ENCODE results near the gene TCF12. TPM values are rescaled to one million over a fixed set of nuclear protein-coding genes. Genes with fewer than 3 reads are reported as not detected.

Gene TCF12
- total and polyA plus RNA-seq, 8 donors: 7.7 to 67.4 (median 27.3) TPM

DNA sequence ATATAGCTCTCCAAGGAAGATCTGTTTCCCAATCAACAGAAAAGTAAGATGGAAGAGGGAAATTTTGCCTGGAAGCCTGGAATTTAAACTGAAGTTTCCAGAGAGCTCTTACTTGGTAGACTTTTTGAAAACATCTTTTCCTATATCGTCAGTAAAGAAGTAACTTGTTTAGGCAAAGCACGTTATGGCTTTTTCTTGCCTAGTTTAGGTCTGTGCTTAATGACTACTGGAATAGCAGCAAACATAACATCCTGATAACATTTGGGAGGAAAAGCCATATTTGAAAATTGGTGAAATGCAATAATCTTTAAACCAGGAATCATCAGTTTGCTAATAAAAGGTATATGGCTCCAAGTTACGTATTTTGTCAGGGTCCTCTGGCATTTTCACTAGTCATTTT is 297.4 kb downstream of the TCF12 start:
- 78% methylated on average over 3 of the region's 3 CpGs for WGBS, 2 donors

DNA sequence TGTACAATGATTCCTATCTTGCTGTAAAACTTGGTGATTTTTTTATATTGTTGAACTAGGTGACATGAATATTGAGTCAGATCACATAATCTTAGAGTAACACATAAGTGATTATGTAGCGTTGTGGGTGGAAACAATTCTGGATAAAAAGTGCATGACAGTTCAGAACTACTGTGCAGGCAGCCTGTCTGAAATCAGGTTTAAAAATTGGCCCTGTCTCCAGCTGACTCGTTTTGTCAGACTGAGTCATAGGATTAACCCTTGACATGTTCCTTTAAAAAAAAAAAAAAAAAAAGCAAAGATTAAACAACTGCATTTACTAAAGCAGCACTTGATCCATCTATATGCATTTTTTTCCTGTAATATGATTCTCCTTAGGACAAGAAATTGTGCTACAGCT is 297.8 kb downstream of the TCF12 start:
- no peaks in the 10 kb centered on the region for H3K9me3 ChIP-seq
- intact Hi-C loops (cut with DNase I): no loop called here
- H3K27me3 ChIP-seq: no peaks in the 10 kb centered on the region
- TF ChIP-seq, protein P1, sequence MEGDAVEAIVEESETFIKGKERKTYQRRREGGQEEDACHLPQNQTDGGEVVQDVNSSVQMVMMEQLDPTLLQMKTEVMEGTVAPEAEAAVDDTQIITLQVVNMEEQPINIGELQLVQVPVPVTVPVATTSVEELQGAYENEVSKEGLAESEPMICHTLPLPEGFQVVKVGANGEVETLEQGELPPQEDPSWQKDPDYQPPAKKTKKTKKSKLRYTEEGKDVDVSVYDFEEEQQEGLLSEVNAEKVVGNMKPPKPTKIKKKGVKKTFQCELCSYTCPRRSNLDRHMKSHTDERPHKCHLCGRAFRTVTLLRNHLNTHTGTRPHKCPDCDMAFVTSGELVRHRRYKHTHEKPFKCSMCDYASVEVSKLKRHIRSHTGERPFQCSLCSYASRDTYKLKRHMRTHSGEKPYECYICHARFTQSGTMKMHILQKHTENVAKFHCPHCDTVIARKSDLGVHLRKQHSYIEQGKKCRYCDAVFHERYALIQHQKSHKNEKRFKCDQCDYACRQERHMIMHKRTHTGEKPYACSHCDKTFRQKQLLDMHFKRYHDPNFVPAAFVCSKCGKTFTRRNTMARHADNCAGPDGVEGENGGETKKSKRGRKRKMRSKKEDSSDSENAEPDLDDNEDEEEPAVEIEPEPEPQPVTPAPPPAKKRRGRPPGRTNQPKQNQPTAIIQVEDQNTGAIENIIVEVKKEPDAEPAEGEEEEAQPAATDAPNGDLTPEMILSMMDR (IDR thresholded peaks at IDR 0.05): no peak
- H3K36me3 ChIP-seq: no peaks in the 10 kb centered on the region
- no peak overlapping the region for H3K4me3 ChIP-seq
- WGBS, 2 donors: 7 to 14% methylated on average over 2 of the region's 2 CpGs
- FAIRE-seq (no peak), ATAC-seq (peak in 3 of 4 donors; percentile 41 to 60 (median 52)), DNase-seq (no peak)
- peaks cover 9 to 44% (median 29%) of the 10 kb centered on the region in 3 donors for H3K4me1 ChIP-seq
- peak overlapping the region in 1 of 4 donors; percentile 24 for H3K27ac ChIP-seq

More for the DNA sequence above, 297.4 kb downstream of the TCF12 start:
- Histone ChIP-seq H3K9me3 (no peaks in the 10 kb centered on the region), H3K27ac (peak overlapping the region in 1 of 4 donors; percentile 24), H3K27me3 (no peaks in the 10 kb centered on the region), H3K36me3 (no peaks in the 10 kb centered on the region), H3K4me1 (peaks cover 9 to 44% (median 29%) of the 10 kb centered on the region in 3 donors), H3K4me3 (no peak overlapping the region)
- TF ChIP-seq, protein P1 (IDR thresholded peaks at IDR 0.05): no peak
- intact Hi-C loops (cut with DNase I): no loop called here
- ATAC-seq (no peak), DNase-seq (no peak), FAIRE-seq (no peak)

DNA sequence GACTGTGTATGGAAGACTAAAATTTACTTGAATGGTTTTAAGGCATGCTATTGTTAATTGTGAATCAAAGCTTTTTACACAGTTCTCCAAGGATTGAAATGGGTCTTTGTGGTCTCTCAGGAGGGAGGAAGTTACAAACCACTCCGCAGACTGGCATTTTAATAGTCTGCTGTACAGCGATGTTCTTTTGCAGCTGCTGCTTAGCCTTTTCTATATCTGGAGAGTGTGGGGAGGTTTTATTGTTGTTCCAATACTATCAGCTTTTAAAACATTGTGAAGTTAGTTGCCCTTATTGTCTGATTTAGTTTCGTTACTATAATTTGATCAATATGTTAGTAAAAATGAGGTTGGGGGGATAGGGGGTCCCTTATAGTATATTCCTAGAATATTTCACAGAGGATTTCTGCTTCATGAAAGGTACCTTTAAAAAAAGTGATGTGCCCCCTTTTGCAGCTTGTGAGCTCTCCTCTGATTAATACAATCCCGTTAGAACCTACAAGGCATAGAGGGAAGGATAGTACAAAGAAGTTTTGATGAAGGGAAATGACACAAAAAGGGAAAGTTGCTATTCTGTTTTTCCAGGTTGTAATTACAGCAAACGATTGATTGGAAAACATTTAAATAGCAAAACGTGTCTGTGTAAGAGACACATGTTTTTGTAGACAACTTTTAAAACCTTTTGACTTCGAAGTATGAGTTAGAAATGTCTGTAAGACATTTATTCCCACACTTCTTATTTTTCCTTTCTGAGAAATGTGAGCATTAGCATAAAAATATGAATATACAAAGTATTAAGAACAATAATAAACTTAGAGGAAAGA is 299.5 kb downstream of the TCF12 start:
- WGBS, 2 donors: 57 to 60% methylated on average over 7 of the region's 7 CpGs
- Histone ChIP-seq H3K27me3 (no peaks in the 10 kb centered on the region), H3K27ac (no peak overlapping the region), H3K9me3 (no peaks in the 10 kb centered on the region), H3K36me3 (no peaks in the 10 kb centered on the region), H3K4me3 (no peak overlapping the region), H3K4me1 (peaks cover 9 to 44% (median 29%) of the 10 kb centered on the region in 3 donors)
- FAIRE-seq: no peak
- intact Hi-C loops (cut with DNase I): no loop called here
- DNase-seq: no peak
- TF ChIP-seq, protein P1 (IDR thresholded peaks at IDR 0.05): no peak
- ATAC-seq: no peak

DNA sequence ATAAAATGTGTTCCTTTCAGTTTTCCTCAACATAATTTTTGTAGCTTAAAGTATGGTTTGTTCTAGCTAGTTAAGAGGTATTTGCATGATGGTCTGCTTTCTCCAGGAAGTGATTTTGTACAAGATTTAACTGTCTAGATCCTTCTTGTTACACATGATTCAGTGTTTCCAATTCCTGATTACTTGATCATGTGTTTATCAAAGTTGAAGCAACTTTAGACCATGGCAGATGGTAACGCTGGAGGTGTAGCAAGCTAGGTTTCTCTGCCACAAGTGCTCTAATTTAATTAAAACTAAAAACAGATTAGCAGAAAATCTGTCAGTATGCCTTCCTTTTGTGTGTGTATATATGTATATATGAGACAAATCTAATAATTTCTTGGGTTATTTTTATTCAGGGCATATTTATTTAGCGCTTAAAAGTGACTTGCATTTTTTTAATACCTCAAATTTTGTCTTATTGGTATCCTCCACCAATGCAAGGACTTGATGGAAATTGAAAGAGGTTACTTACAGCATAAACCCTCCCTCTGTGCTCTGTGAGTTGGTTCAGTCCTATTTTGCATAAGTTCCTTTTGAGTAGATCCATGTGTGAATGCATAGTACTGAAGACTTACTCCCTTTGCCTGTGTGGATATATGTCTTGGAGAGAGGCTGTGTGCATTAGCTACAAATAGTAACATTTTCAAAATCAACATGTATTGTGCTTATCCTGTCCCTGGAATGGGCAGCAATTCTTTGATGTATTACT is 300.6 kb downstream of the TCF12 start:
- peak; percentile 13 for FAIRE-seq
- peak; percentile 33 to 64 (median 43) for ATAC-seq
- intact Hi-C loops (cut with DNase I): no loop called here

More for the DNA sequence above, 300.6 kb downstream of the TCF12 start:
- peaks cover 9 to 42% (median 23%) of the 10 kb centered on the region in 3 donors for H3K4me1 ChIP-seq
- peak overlapping the region in 2 of 4 donors; percentile 2 to 50 for H3K27ac ChIP-seq
- no peak for DNase-seq
- WGBS, 2 donors: 72 to 76% methylated on average over 2 of the region's 2 CpGs
- no peaks in the 10 kb centered on the region for H3K27me3 ChIP-seq
- TF ChIP-seq, protein P1 (IDR thresholded peaks at IDR 0.05): no peak
- no peaks in the 10 kb centered on the region for H3K36me3 ChIP-seq
- no peaks in the 10 kb centered on the region for H3K9me3 ChIP-seq
- H3K4me3 ChIP-seq: no peak overlapping the region

All from pancreas (tissue), 10 donors.